HUDEP-2 (cell line): Measurements from ENCODE around the gene IFT88.

Source experiments
- DNase-seq, 76 experiments: peaks; one replicate each; lab custom pipeline; 2025; ENCODE audit not compliant: unreplicated experiment in 76 of 76; lab: John Stamatoyannopoulos, UW

IFT88 gene, protein sequence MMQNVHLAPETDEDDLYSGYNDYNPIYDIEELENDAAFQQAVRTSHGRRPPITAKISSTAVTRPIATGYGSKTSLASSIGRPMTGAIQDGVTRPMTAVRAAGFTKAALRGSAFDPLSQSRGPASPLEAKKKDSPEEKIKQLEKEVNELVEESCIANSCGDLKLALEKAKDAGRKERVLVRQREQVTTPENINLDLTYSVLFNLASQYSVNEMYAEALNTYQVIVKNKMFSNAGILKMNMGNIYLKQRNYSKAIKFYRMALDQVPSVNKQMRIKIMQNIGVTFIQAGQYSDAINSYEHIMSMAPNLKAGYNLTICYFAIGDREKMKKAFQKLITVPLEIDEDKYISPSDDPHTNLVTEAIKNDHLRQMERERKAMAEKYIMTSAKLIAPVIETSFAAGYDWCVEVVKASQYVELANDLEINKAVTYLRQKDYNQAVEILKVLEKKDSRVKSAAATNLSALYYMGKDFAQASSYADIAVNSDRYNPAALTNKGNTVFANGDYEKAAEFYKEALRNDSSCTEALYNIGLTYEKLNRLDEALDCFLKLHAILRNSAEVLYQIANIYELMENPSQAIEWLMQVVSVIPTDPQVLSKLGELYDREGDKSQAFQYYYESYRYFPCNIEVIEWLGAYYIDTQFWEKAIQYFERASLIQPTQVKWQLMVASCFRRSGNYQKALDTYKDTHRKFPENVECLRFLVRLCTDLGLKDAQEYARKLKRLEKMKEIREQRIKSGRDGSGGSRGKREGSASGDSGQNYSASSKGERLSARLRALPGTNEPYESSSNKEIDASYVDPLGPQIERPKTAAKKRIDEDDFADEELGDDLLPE

DNA sequence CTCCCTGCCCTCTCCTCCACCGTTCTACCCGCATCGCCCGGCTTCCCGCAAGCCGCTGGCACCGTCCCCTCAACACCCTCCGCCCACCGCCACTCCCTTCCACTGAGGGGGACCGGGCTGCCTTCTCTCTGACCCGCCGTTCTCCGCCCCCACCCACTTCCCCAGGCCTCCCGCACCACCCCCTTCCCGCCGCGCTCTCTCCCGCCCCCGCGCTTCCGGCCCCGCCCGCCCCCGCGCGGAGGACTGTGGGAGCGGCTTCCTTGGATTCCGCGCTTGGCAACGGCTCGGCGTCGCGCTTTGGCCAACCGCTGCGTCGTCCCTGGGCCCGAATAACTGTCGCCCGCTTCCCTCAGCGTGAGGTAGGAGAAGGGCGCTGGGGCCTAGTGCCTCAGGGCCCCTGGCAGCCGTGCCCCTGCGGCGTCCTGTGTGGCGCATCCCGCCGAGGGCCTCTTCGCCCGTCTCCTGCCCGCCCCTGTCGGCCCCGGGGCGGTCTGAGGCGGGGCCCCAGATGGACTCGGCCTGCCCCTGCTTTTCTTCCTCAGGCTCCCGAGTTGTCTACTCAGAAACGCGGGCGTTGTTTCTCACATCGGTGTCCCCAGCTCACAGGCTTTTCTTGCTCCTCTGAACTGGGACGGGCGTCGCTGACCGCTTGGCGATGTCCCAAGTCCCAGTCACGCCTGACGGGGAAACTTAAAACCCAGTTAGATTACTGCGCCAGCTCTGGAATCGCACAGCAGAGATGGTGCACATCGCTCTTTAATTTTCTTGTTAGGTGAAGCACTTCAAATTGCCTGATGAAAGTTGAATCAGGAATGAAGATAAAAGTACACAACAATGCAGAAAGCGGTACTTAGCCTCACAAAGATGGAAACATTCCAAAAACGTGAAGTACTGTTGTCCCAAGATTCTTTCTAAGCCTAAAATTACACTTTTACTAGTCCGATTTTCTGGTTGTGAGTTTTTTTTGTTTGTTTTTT lies at the start of gene IFT88:
Gene IFT88, plus strand, starts transcription at position 260 of the 977 bp plus-strand sequence. CDS start 7,229 bp downstream, outside the sequence.
- peak; percentile 13 to 90 (median 82) for DNase-seq

DNA sequence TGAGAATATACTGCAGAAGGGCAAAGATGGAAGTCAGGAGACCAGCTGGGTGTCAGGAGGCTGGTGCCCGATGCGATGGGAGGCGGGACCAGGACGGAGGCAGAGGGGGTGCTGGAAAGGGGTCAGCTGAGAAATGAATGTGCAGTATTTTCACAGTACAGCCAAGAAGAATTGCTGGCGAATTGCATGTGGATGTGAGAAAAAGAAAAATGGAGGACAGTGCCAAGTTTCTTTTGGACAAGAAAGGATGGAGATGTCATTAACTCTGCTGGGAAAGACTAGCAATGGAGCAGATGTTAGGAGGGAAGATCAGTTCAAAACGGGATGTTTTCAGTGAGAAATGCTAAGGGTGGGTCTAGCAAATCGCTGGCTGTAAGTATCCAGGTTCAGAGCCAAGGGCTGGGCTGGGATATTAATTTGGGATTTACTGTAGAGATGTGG lies 48.3 kb upstream of the IFT88 start:
- no peak for DNase-seq

DNA sequence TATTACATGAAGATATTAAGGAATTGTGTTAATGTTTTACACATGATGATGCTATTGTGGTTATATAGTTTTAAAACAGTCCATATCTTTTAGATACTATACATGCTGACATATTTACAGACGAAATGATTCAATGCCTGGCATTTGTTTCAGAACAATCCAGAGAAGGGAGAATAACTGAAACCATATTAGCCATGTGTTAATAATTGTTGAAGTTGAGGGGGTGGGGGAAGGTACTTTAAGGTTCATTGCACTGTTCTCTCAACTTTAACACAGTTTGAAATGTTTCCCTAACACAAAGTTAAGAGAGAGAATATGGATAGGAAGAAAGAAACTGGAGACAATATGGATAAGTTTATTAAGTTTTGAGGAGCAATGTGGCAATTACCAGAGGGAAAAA lies 47.1 kb upstream of the IFT88 start:
- no peak for DNase-seq

DNA sequence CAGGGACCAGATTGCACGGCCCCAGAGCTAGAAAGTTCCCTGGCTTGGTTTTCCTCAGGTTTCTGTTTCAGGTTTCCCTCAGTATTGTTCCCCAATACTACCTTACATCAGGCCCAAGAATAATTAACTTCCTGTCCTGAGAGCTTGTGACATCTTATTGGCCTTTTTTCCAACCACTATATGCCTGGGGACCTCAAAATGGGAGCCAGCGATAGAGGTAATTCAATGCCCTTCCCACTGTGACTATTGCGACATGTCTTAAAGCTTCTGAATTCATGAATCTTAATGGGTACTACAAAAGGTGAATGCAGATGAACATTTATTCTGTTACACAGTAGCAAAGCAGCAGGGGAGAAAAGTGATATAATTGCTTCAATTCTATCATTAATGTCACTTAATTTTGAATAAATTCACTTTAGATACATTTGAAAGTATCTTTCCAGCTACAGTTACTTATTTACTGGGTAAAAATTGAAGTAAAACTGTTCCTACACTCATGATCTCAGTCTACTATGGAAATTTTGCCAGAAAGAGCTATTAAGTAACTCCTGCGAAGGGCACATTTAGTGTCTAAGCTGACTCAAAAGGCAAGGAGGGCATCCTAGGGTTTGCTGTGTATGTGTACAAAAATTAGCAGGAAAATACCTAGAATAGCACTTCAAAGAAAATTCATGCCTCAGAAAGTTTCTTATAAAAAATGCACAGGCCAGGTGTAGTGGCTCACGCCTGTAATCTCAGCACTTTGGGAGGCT lies 45.4 kb upstream of the IFT88 start:
- DNase-seq: no peak

DNA sequence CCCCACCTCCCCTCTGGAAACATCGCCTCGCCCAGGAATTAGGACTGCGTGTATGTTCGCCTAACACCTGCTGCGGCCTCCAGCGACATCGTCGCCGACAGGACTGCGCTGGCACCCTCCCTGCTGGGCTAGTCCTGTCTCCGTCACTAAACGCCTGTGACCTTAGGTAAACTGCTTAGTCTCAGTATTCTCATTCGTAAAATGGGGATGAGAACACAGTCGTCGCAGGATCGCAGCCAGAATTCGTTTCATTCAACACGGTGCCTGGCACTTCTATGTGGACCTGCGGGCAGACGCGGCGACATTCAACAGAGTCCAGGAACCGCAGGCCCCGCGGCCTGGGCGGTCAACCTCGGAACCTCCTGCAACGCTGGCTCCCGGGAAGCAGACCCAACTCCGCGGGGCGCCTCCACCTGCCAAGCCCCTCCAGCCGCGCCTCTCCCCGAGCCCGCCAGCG lies 41.8 kb upstream of the IFT88 start:
- peak in 10 of 76 experiments; percentile 3 to 32 (median 18) for DNase-seq

DNA sequence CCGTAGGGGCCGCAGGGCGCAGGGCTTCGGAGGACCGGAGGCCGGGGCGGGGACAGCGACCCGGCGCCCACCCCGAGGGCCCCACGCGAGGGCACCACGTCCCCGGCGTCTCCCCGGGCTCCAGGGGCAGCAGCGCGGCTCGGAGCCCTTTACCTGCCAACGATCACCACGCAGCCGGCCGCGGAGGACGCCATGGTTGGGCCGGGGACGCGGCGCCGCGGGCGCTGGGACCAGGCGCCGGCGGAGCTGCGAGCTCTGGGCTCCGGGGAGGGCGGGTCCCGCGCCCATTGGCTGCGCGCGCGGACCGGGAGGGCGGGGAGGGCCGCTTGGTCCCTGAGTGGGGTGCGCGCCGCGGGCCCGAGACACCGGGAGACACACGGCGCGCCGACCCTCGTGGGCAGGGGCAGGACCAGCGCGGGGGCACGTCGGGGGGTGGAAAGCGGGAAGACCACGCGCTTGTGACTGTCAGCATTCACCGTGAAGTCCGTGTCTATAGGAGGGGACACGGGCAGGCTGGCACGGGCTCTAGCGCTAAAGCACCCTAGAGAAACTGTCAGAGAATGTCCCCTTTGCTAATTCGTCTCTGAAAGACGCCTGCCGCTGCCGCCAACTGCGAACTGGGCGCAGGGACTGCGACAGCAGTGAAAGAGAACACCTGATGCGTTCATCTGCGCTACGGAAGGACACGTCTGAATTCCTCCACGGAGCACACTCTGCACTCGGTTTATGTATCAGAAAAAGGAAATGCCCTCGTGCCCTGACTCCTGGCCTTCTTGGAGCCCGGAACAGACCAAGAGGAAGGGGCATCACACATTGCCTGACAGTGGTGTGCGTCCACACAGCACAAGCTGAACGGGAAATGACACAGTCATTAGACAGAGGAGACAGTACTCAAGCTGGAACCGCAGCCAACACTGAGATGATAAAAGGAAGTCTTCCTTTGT lies 41.1 kb upstream of the IFT88 start, which contains the start of gene CRYL1:
Gene CRYL1, minus strand, starts transcription at position 257 of the 944 bp plus-strand sequence. Its CDS starts 63 bp downstream, at position 194.
- peak in 42 of 76 experiments; percentile 4 to 65 (median 28) for DNase-seq

DNA sequence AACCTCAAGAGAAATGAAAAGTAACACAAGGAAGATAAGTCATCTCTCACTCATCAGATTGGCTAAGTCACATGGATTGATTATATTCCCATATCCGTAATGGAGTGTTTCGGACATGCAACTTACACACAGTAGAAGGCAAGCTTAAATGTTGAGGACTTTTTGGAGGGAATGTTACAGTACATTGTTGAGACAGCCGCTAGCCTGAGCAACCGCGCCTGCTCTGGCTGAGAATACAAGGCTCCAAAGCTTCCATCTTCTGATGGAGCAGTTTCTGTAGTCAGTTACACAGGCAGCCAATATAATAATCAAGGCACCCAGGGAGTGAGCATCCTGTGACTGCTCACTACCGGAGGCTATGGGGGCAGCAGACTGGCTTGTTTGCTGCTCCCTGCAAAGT lies 40.3 kb upstream of the IFT88 start:
- DNase-seq: no peak

DNA sequence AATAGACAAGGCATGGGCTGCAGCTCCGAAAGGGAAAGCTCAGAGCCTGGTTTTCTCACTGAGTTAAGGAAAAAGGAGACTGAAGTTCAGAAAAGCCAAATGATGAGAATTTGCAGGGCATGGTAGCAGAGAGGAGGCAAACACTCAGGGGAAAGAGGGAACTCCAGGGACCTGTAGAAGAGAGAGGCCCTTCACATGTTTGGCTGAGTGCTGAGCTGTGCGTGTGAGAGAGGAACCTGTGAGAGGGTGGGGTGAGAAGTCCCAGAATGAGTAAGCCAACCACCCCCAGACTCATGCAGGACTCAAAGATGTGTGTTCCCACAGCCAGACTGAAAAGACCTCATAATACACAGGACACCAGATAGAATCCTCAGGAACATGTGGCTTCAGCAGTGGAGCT lies 38.5 kb upstream of the IFT88 start:
- DNase-seq: no peak

DNA sequence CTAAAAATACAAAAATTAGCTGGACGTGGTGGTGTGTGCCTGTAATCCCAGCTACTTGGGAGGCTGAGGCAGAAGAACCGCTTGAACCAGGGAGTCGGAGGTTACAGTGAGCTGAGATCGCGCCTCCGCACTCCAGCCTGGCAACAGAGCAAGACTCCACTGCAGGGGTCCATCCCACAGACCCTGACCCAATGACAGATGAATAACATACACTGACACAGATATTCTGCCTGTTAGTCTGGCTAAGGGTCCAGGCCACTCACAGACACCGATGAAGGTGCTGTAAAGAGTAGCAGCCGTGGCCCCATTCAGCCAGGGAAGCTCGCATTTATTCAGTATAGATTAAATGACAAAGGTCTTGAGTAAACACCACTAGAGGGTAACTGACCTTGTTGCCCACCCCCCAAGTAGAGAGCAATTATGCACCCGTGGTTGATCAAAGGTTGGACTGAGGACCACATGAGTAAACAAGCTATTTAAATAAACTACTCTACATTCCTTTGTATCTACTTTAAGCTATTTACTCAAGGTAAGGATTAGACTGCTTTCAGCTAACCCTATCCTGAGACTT lies 32.8 kb upstream of the IFT88 start:
- DNase-seq: no peak

DNA sequence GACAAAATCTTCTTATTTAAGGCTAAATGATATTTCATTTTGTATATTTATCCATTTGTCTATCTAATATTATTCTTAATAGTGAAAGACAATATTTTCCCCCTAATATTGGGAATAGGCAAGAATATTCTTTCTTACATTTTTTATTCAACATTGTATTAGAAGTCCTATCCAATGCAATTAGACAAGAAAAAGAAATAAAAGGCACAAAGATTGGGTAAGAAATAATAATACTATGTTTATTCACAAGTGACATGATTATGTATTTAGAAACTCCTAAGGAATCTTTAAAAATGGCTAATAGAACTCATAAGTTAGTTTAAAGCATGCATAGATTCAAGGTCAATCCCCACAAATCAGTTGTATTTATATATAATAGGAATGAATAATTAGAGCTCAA lies 30.0 kb upstream of the IFT88 start:
- no peak for DNase-seq

DNA sequence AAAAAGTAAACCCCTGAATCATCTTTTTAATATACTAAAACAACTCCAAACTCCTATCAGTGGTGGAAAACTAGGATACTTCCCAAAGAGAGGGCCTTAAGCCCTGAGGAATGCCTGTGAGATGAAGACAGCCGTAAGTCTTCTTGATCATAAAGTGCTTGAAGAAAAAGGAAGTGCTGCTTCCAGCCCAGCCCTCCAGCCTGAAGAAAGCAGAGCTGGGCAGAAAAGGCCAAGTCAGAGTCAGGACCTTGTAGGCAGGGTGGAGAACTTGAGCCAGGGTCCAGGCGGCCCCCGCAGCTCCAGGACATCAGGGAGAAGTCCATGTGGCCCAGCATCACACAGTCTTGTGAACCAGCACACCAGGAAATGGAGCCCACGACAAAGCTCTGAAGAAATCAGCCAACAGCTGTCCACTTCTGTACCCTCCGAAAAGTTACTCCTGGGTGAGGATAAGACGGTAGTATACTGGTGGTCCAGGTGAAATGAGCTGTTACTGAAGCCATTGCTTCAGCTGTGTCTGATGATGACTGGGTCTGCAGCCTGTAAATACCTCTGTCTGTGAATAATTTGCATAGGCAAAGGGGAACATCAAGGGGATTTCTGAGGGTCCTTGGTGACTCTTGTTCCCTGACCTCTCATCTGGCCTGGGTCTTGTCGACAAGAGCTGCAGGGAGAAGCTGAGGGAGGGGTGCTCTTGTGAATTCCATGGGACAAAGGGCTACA lies 22.6 kb upstream of the IFT88 start:
- DNase-seq: no peak

DNA sequence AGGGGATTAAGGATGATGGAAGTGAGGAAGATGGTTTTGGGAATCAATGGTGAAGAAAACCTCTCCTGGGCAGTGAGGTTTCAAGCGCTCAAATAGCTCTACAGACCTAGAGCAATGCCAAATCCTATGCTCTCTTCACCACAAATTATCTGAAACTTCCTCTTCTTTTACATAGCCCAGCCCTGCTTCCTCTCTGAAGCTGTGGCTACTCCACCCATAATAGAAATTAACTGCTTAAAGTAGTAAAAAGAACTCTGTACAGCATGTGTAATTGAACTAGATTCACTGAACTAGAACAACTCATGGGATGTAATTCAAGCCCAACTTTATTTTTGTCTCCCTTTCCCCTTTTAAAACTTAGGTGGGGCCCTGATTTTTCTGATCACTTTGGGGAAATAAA lies 20.4 kb upstream of the IFT88 start:
- peak in 1 of 76 experiments; percentile 4 for DNase-seq

DNA sequence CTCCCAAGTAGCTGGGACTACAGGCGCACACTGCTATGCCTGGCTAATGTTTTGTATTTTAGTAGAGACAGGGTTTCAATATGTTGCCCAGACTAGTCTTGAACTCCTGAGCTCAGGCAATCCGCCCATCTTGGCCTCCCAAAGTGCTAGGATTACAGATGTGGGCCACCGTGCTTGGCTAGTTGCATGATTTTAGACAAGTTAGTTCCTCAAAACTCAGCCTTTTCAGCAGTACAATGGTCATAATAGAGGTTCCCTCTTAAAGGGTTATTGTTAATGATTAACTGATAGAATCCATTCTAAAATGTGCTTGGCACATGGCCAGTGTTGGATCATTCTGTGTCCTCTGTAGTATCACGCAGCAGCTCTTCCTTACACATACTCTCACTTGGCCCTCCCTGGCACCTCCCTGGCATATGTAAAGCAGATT lies 19.5 kb upstream of the IFT88 start:
- DNase-seq: no peak

DNA sequence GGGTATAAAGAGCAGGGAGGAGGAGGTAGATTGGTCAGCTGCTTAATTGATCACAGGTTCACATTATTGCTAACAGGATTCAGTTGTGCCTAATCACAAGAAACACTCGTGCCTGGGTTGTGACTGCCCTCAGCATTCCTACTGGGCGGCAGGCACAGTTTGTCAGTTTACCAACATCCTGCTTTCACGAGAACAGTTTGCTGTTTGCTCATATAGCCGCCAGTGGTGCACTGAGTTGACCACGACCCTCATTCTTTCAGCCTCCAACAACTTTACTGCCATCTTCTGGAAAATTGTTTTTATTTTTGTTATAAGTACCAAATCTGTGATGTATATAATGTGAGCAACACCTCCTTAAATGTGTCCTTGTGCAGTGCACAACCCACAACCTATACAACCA lies 16.2 kb upstream of the IFT88 start:
- no peak for DNase-seq

DNA sequence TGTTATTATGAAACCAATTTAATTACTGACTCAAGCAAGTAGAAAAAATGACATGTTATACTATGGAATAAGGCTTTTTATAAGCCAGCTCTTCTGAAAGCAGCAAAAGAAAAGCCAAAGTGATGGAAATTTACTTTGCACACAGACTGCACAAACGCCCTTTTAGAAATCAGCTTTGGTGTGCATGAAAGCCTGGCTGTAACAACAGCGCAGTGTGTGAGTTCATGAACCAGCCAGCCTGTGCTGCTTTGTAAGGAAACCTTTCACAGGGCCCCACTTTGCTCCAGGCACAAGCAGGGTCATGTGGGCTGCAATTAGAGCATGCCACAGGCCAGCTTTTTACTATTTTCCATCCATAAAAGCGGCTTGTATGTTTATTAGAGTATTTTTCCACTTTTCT lies 13.6 kb upstream of the IFT88 start:
- no peak for DNase-seq

DNA sequence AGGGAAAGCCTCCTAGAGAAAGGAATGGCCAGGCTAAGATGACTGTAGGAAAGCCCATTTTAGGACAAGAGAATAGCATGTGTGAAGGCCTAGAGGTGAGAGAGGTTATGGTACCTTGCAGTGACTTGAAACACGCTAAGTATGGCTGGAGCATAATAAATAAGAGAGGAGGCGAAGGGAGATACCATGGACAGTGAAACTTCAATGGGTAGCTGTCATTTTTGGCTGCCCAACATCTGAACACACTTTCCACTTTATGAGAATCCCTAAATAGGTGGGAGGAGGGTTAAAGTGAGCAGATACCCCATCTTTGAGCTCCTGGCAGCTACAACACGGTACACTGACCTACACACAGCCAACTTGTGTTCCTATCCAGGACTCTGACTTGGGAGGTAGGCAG lies 8.0 kb upstream of the IFT88 start:
- DNase-seq: no peak

DNA sequence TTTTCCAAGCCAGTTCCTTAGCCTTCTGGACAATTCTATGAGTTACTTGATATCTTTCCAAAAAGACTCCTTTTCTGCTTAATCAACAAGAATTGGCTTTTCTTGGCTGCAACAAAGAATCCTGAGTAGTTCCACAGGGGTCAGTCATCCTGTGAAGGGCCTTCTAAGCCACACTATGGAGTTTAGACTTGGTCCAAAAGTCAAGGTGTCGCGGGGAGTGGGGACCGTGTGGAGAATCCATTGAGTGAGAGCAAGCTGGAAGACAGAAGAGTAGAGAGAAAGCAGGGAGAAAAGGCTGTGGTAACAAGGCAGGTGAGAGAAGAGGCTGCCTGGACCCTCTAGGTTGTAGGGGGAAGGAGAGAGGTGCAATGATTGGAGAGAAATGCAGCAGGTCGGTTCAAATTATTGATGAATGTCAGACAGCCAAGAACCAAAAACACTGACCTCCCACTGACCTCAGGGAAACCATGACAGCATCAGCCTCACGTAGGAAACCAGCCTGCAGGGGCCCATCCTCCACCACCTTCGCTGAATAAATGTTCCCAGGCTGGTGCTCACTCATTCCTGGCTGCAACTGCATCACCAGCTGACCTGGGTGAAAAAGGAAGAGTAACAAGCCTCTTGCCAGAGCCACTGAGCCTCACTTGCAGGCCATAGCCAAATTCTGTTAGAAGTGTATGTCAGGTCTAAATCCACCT lies 7.1 kb upstream of the IFT88 start:
- no peak for DNase-seq
